Measurements from ENCODE around the gene CYP2E1.
"Not testable (repeated sequence)": the region's sequence is repeated elsewhere in the genome, so short reads cannot be mapped to it uniquely, and the experiment has no call there.

Gene CYP2E1

GRCh38 chr10:133526957-133527588, at the start of gene CYP2E1:
Gene CYP2E1 (plus strand): TSS chr10:133527363. CDS start chr10:133527396, 33 bp downstream.
- DNase-seq: no peak

- DNase-seq: no peak
Measured at GRCh38 chr10:133481086-133481643, 46.0 kb upstream of the CYP2E1 start.

- DNase-seq: no peak
Measured at GRCh38 chr10:133481657-133482056, 45.5 kb upstream of the CYP2E1 start.

- DNase-seq: no peak
Measured at GRCh38 chr10:133484818-133485217, 42.3 kb upstream of the CYP2E1 start.

- no peak for DNase-seq
Measured at GRCh38 chr10:133487085-133487484, 40.1 kb upstream of the CYP2E1 start.

- DNase-seq: no peak
Measured at GRCh38 chr10:133488354-133488753, 38.8 kb upstream of the CYP2E1 start.

- no peak for DNase-seq
Measured at GRCh38 chr10:133489816-133490588, 37.2 kb upstream of the CYP2E1 start.

- DNase-seq: not testable (repeated sequence)
Measured at GRCh38 chr10:133493562-133493961, 33.6 kb upstream of the CYP2E1 start.

- DNase-seq: not testable (repeated sequence)
Measured at GRCh38 chr10:133497363-133497762, 29.8 kb upstream of the CYP2E1 start.

GRCh38 chr10:133499176-133499575, 28.0 kb upstream of the CYP2E1 start:
- not testable (repeated sequence) for DNase-seq

GRCh38 chr10:133500897-133501296, 26.3 kb upstream of the CYP2E1 start:
- not testable (repeated sequence) for DNase-seq

- no peak for DNase-seq
Measured at GRCh38 chr10:133509700-133510099, 17.5 kb upstream of the CYP2E1 start.

GRCh38 chr10:133511408-133511807, 15.8 kb upstream of the CYP2E1 start:
- no peak for DNase-seq

GRCh38 chr10:133511907-133512528, 15.1 kb upstream of the CYP2E1 start:
- no peak for DNase-seq

- DNase-seq: no peak
Measured at GRCh38 chr10:133515471-133515870, 11.7 kb upstream of the CYP2E1 start.

GRCh38 chr10:133516057-133516456, 11.1 kb upstream of the CYP2E1 start:
- DNase-seq: no peak

- DNase-seq: not testable (repeated sequence)
Measured at GRCh38 chr10:133518517-133518916, 8.6 kb upstream of the CYP2E1 start.

GRCh38 chr10:133520193-133520738, 6.9 kb upstream of the CYP2E1 start:
- DNase-seq: no peak

- no peak for DNase-seq
Measured at GRCh38 chr10:133523631-133524203, 3.4 kb upstream of the CYP2E1 start.

- no peak for DNase-seq
Measured at GRCh38 chr10:133525444-133525843, 1.7 kb upstream of the CYP2E1 start.

GRCh38 chr10:133527771-133528271, 658 bp downstream of the CYP2E1 start:
- peak; percentile 16 for DNase-seq

- DNase-seq: no peak
Measured at GRCh38 chr10:133528296-133528844, 1.2 kb downstream of the CYP2E1 start.

Measured in NCI-H1092 (cell line).